A549 treated with DMSO at 1 μM for 4 hours (cell line): Measurements from ENCODE around the gene LDHD. TPM values are rescaled to one million over a fixed set of nuclear protein-coding genes. Genes with fewer than 3 reads are reported as not detected.

Experiments used
- total RNA-seq: library from RNA; stranded (reverse); fragments of 200-300 nt; extraction: Qiagen RNA extraction; gene quantifications from 5 replicates; pipeline ENCODE4 v1.2.3, GENCODE V29; 2022; ENCODE audit warnings: low read depth

Gene LDHD
- total RNA-seq, result 0.55 to 0.99 TPM (median 0.67 TPM) in 5 replicates

DNA sequence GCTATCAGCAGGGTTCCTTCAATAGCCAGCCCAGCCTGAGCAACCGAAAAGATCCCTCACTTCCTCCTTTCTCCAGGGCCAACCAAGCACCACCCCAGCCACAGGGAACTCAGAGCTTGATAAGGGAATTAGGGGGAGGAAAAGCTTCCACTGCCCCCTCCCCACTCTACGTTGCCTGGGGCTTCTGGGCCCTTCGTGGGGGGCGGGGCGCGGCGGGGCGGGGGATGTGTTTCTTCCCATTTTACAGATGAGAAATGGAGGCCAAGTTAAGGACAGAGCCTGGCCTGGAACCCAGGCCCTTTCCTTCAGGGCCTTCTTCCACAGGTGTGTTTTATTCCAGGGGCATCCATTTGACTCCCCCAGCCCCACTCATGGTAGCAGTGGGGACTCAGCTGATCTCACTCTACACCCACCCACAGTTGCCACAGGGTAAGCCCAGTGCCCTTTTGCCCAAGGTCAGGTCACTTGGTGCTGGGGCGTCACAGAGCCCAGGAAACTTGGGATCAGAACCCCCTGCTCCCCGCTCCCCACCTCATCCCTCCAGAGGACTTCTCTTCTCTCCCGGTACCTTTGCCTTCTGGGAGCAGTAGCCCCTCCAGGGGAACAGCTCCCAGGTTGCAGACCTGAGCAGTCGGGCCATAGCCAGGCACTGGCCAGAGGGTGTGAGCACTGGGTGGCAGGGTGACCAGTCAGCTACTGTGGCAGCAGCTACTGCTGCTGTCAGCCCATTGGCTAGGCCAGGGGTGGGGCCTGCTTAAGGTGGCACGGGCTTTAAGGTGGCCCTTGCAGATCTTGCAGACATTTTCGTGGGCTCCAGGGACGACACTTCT lies at the start of gene LDHD:
LDHD (minus strand) TSS at position 700 of the 830 bp plus-strand sequence; CDS start at position 640, 60 bp downstream.

DNA sequence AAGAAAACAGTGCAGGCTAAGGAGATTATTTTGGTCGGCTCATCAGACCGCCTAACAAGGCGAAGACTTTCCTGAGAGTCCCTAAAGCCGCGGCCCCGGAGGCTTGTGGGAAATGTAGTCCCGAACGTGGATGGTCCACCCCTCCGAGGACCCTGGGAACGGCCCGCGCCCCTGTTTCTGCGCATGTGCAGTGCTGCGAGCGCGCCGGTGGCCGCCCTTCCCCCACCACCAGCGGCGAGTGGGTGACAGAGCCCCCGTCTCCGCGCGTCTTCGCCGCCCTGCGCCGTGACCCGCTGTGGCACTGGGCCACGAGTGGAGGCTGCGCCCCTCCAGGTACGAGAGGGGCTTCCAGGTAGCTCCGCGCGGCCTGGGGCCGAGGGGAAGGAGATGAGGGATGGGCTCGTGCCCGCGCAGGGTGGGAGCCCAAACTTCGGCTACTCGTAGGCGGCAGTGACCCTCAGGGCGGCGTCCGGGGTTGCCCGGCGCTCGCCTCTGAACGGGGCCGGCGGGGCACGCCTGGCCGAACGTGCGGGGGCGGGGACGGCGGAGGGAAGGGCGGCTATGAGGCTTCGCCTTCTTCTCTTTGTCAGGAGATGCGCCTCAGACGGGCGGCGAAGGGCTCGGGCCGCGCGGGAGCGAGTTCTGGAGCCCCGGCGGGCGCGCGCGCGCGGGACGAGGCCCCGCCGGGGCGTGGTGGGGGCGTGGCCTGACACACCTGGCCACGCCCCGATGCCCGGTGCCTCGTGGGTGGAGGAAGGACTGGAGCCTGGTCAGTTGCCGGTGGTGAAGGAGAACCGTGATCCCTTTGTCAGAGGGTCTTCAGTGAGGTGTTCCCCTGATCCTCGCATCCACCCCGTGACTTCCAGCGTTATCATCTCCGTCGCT lies 32.0 kb upstream of the LDHD start, which contains the start of gene ZFP1:
ZFP1 (plus strand) TSS at position 214 of the 885 bp plus-strand sequence. CDS start 4,428 bp downstream, outside the sequence.

Other genes starting within 250 kb of the LDHD start
- gene WDR59, start 131.7 kb downstream of the LDHD start, total RNA-seq, result 20.2 to 35.0 TPM (median 31.2 TPM) in 5 replicates
- gene ZNRF1, start 117.8 kb downstream of the LDHD start, total RNA-seq, result 18.4 to 25.4 TPM (median 23.5 TPM) in 5 replicates
- gene ZFP1, start 31.7 kb upstream of the LDHD start, total RNA-seq, result 10.1 to 13.0 TPM (median 12.8 TPM) in 5 replicates
- gene CTRB2, start 90.4 kb upstream of the LDHD start, total RNA-seq, result not detected in 5 replicates
- gene CTRB1, start 102.2 kb upstream of the LDHD start, total RNA-seq, result not detected in 5 replicates
- gene BCAR1, start 134.8 kb upstream of the LDHD start, total RNA-seq, result 67.4 to 94.3 TPM (median 76.5 TPM) in 5 replicates